IMR-90 (cell line): ENCODE data around the gene CCDC32. TPM values are rescaled to one million over a fixed set of nuclear protein-coding genes. Genes with fewer than 3 reads are reported as not detected.

Experiments used
- ATAC-seq: fragments of 200-7000 bp; cut with Tn5 transposase; 2 replicates; pipeline ENCODE4 v1.9.1; 2020; ENCODE audit warnings: low read depth, mild to moderate bottlenecking, moderate library complexity
- BruUV-seq: library from RNA; stranded (reverse); fragments of 400-500 nt; replicated peaks from 2 replicates; lab custom pipeline; 2021; lab: Mats Ljungman, UMichigan
- CTCF ChIA-PET: fragments of 300-600 bp; formaldehyde crosslinking; extraction: SDS; loops from one replicate; lab custom pipeline; 2021; ENCODE audit warnings: antibody characterized with exemption; lab: Yijun Ruan, JAX
- POLR2A ChIA-PET: fragments of 300-600 bp; sonication (Branson Sonifier 250); formaldehyde crosslinking; loops from one replicate; lab custom pipeline; 2022; ENCODE audit warnings: antibody characterized with exemption; ENCODE audit not compliant: unreplicated experiment; lab: Charles Lee
- DNase-seq: peaks from one replicate; pipeline ENCODE4 v3.0.0; 2013
- H2AFZ ChIP-seq: replicated peaks from 2 replicates; pipeline ENCODE3; 2013; ENCODE audit warnings: low read length, mild to moderate bottlenecking; ENCODE audit not compliant: poor library complexity
- H2AK5ac ChIP-seq: 2 replicates; pipeline ENCODE4 v1.6.1; 2013; ENCODE audit warnings: low read depth, low read length, inconsistent platforms
- H2AK9ac ChIP-seq: replicated peaks from 2 replicates; pipeline ENCODE3; 2013; ENCODE audit warnings: mild to moderate bottlenecking, low read depth, low read length, moderate library complexity; ENCODE audit not compliant: poor library complexity
- H2BK120ac ChIP-seq: 2 replicates; pipeline ENCODE4 v1.6.1; 2013; ENCODE audit warnings: low read depth, low read length, inconsistent platforms
- H2BK15ac ChIP-seq: 3 replicates; pipeline ENCODE4 v1.6.1; 2013; ENCODE audit warnings: low read depth, low read length, inconsistent platforms
- H2BK20ac ChIP-seq: 2 replicates; pipeline ENCODE4 v1.6.1; 2013; ENCODE audit warnings: low read depth, mild to moderate bottlenecking, inconsistent platforms, low read length, moderate library complexity
- H2BK5ac ChIP-seq: 2 replicates; pipeline ENCODE4 v1.6.1; 2013; ENCODE audit warnings: mild to moderate bottlenecking, low read depth, low read length, inconsistent platforms; ENCODE audit not compliant: poor library complexity, severe bottlenecking
- H3K14ac ChIP-seq: replicated peaks from 2 replicates; pipeline ENCODE4 v1.6.1; 2013; ENCODE audit warnings: low read depth, low read length, inconsistent platforms
- H3K18ac ChIP-seq: 2 replicates; pipeline ENCODE4 v1.6.1; 2013; ENCODE audit warnings: low read depth, low read length, control low read depth
- H3K23ac ChIP-seq: 2 replicates; pipeline ENCODE4 v1.6.1; 2013; ENCODE audit warnings: low read depth, low read length, inconsistent platforms
- H3K27ac ChIP-seq: 2 replicates; pipeline ENCODE4 v1.5.1; 2013; ENCODE audit warnings: mild to moderate bottlenecking, control low read depth, low read length; ENCODE audit not compliant: insufficient read depth
- H3K27me3 ChIP-seq: 2 replicates; pipeline ENCODE4 v1.6.1; 2013; ENCODE audit warnings: low read length; ENCODE audit not compliant: control insufficient read depth, insufficient read depth
- H3K36me3 ChIP-seq: 2 replicates; pipeline ENCODE4 v1.6.1; 2013; ENCODE audit warnings: low read length, mixed read lengths; ENCODE audit not compliant: control insufficient read depth, insufficient read depth
- H3K4ac ChIP-seq: 2 replicates; pipeline ENCODE4 v1.6.1; 2013; ENCODE audit warnings: low read depth, low read length, inconsistent platforms
- H3K4me1 ChIP-seq: 2 replicates; pipeline ENCODE4 v1.6.1; 2013; ENCODE audit warnings: low read length, mixed read lengths; ENCODE audit not compliant: control insufficient read depth, insufficient read depth
- H3K4me2 ChIP-seq: 2 replicates; pipeline ENCODE4 v1.6.1; 2013; ENCODE audit warnings: low read depth, mild to moderate bottlenecking, control low read depth, low read length, moderate library complexity
- H3K4me3 ChIP-seq: 2 replicates; pipeline ENCODE4 v1.5.1; 2013; ENCODE audit warnings: low read depth, mild to moderate bottlenecking, control low read depth, low read length, moderate library complexity; ENCODE audit not compliant: insufficient read depth
- H3K56ac ChIP-seq: 2 replicates; pipeline ENCODE4 v1.6.1; 2013; ENCODE audit warnings: low read length, inconsistent platforms; ENCODE audit not compliant: insufficient read depth; ENCODE audit errors: extremely low read depth
- H3K79me1 ChIP-seq, 2 experiments: 2 replicates each; pipeline ENCODE4 v1.6.1; 2013; ENCODE audit warnings: low read length in 2 of 2, inconsistent platforms in 1 of 2, low read depth in 1 of 2
- H3K9ac ChIP-seq: 2 replicates; pipeline ENCODE4 v1.6.1; 2013; ENCODE audit warnings: low read depth, low read length, control low read depth
- H3K9me1 ChIP-seq: 2 replicates; pipeline ENCODE4 v1.6.1; 2013; ENCODE audit warnings: low read length, inconsistent platforms; ENCODE audit not compliant: insufficient read depth
- H3K9me3 ChIP-seq: 2 replicates; pipeline ENCODE4 v1.6.1; 2013; ENCODE audit warnings: low read length; ENCODE audit not compliant: control insufficient read depth, insufficient read depth
- H4K20me1 ChIP-seq: 2 replicates; pipeline ENCODE4 v1.6.1; 2013; ENCODE audit warnings: low read length, inconsistent platforms; ENCODE audit not compliant: insufficient read depth
- H4K5ac ChIP-seq: 2 replicates; pipeline ENCODE4 v1.6.1; 2013; ENCODE audit warnings: mild to moderate bottlenecking, low read depth, low read length, control low read depth
- H4K8ac ChIP-seq, 2 experiments: 2 replicates each; pipeline ENCODE4 v1.6.1; 2013; ENCODE audit warnings: low read depth in 2 of 2, low read length in 2 of 2, control low read depth in 1 of 2, inconsistent platforms in 1 of 2
- H4K91ac ChIP-seq: 2 replicates; pipeline ENCODE4 v1.6.1; 2013; ENCODE audit warnings: low read depth, low read length, inconsistent platforms; ENCODE audit not compliant: insufficient read depth
- BHLHE40 ChIP-seq: fragments of 150-350 bp; IDR thresholded peaks from 2 replicates; pipeline ENCODE4 v1.6.1; 2016; ENCODE audit warnings: mild to moderate bottlenecking, low read depth, low read length
- CEBPB ChIP-seq: IDR thresholded peaks from 2 replicates; pipeline ENCODE4 v1.6.1; 2012; ENCODE audit warnings: low read depth, low read length, improper control_type of control experiment
- CHD1 ChIP-seq: IDR thresholded peaks from 2 replicates; pipeline ENCODE4 v1.6.1; 2012; ENCODE audit warnings: low read depth, low read length, improper control_type of control experiment
- CTCF ChIP-seq: conservative IDR thresholded peaks from 2 replicates; pipeline ENCODE4 v1.5.1; 2012; ENCODE audit warnings: mild to moderate bottlenecking, low read depth, low read length, improper control_type of control experiment
- ELK1 ChIP-seq: fragments of 150-350 bp; IDR thresholded peaks from 2 replicates; pipeline ENCODE4 v1.6.1; 2016; ENCODE audit warnings: low read depth, mild to moderate bottlenecking, low read length, moderate library complexity, borderline replicate concordance
- FOS ChIP-seq: fragments of 150-350 bp; IDR thresholded peaks from 2 replicates; pipeline ENCODE4 v1.6.1; 2016; ENCODE audit warnings: low read depth, low read length
- MAFK ChIP-seq: IDR thresholded peaks from 2 replicates; pipeline ENCODE4 v1.6.1; 2012; ENCODE audit warnings: low read depth, low read length, improper control_type of control experiment
- MAZ ChIP-seq: IDR thresholded peaks from 2 replicates; pipeline ENCODE4 v1.6.1; 2012; ENCODE audit warnings: low read depth, mild to moderate bottlenecking, low read length, improper control_type of control experiment, moderate library complexity, borderline replicate concordance
- MXI1 ChIP-seq: IDR thresholded peaks from 2 replicates; pipeline ENCODE4 v1.6.1; 2012; ENCODE audit warnings: low read depth, mild to moderate bottlenecking, low read length, moderate library complexity, borderline replicate concordance
- NFE2L2 ChIP-seq: fragments of 150-350 bp; IDR thresholded peaks from 2 replicates; pipeline ENCODE4 v1.6.1; 2016; ENCODE audit warnings: low read depth, mild to moderate bottlenecking, low read length
- POLR2A ChIP-seq: IDR thresholded peaks from 2 replicates; pipeline ENCODE4 v1.6.1; 2012; ENCODE audit warnings: mild to moderate bottlenecking, low read depth, low read length
- RAD21 ChIP-seq: IDR thresholded peaks from 2 replicates; pipeline ENCODE4 v1.6.1; 2012; ENCODE audit warnings: low read length, improper control_type of control experiment
- RCOR1 ChIP-seq: IDR thresholded peaks from 2 replicates; pipeline ENCODE4 v1.6.1; 2012; ENCODE audit warnings: mild to moderate bottlenecking, low read length, improper control_type of control experiment; ENCODE audit not compliant: insufficient replicate concordance
- RFX5 ChIP-seq: IDR thresholded peaks from 2 replicates; pipeline ENCODE4 v1.8.0; 2012; ENCODE audit warnings: low read depth, mild to moderate bottlenecking, low read length, moderate library complexity
- SMC3 ChIP-seq: fragments of 150-350 bp; IDR thresholded peaks from 2 replicates; pipeline ENCODE4 v1.6.1; 2016; ENCODE audit warnings: low read depth, mild to moderate bottlenecking, antibody characterized with exemption, low read length, moderate library complexity
- WGBS, 2 experiments: methylation state at CpG; one replicate each; pipeline versions ENCODE4 v1.1.5 to v1.1.7; 2013; ENCODE audit warnings: missing lambda C conversion rate in 2 of 2; ENCODE audit not compliant: insufficient read length in 1 of 2; ENCODE audit errors: extremely low coverage in 2 of 2; 5-methylcytosine and 5-hydroxymethylcytosine counted together
- dilution Hi-C: fragments of 300-500 bp; cut with HindIII; formaldehyde crosslinking; loops from one replicate; pipeline ENCODE4 v1.14.3; 2018; ENCODE audit warnings: low sequenced_read_pairs; ENCODE audit not compliant: unreplicated experiment
- in situ Hi-C: fragments of 300-500 bp; cut with MboI; formaldehyde crosslinking; loops from 3 replicates; pipeline ENCODE4 v1.14.3; 2019; ENCODE audit warnings: low sequenced_read_pairs, inconsistent platforms, mixed read lengths
- intact Hi-C: fragments of 100-400 bp; cut with micrococcal nuclease; formaldehyde crosslinking; loops from 2 replicates; pipeline ENCODE4 v1.10.0; 2022
- polyA plus RNA-seq, 3 experiments: library from polyadenylated mRNA; depleted of rRNA; stranded (reverse); fragments of >200 nt; gene quantifications; 2 replicates each; pipeline ENCODE4 v1.2.3, GENCODE V29; 2012; ENCODE audit warnings: low replicate concordance in 1 of 3
- total RNA-seq: library from RNA; depleted of rRNA; stranded (reverse); fragments of >200 nt; gene quantifications from 2 replicates; pipeline ENCODE4 v1.2.3, GENCODE V29; 2012

Gene CCDC32
- total and polyA plus RNA-seq, 2 of the 4 experiments (the other 2 are of a cell fraction): 14.8 to 15.1 TPM

GRCh38 chr15:40549894-40550293, 14.9 kb downstream of the CCDC32 start:
- H4K5ac ChIP-seq: no peak overlapping the region
- no peak overlapping the region for H2BK5ac ChIP-seq
- no peaks in the 10 kb centered on the region for H3K79me1 ChIP-seq
- no peak overlapping the region for H2AK5ac ChIP-seq
- intact Hi-C loops: no loop called here
- H3K4me3 ChIP-seq: no peak overlapping the region
- H3K9me1 ChIP-seq: peaks cover 2% of the 10 kb centered on the region; the same call in 1 of the 2 replicates
- H3K27me3 ChIP-seq: no peaks in the 10 kb centered on the region
- no peaks in the 10 kb centered on the region for H3K9me3 ChIP-seq
- no peak overlapping the region for H2BK15ac ChIP-seq
- no peak overlapping the region for H2BK20ac ChIP-seq
- dilution Hi-C loops: no loop called here
- H3K18ac ChIP-seq: no peak overlapping the region
- no peak overlapping the region for H3K56ac ChIP-seq
- no TSS peak for BruUV-seq
- no peaks in the 10 kb centered on the region for H4K20me1 ChIP-seq
- H3K4me1 ChIP-seq: no peaks in the 10 kb centered on the region
- H3K36me3 ChIP-seq: peaks cover 16% of the 10 kb centered on the region
- H3K14ac ChIP-seq: no peak overlapping the region
- H3K27ac ChIP-seq: no peak overlapping the region
- no peak overlapping the region for H4K8ac ChIP-seq
- no peak for ATAC-seq
- in situ Hi-C loops: no loop called here
- no peak for DNase-seq
- no peak overlapping the region for H4K91ac ChIP-seq
- H3K23ac ChIP-seq: no peak overlapping the region
- H3K4me2 ChIP-seq: no peak overlapping the region
- H3K4ac ChIP-seq: no peak overlapping the region
- no peak overlapping the region for H2BK120ac ChIP-seq
- no peak overlapping the region for H2AK9ac ChIP-seq
- no peak overlapping the region for H3K9ac ChIP-seq
- ChIA-PET POLR2A (no interaction called here), CTCF (no interaction called here)
- no CpG with 5 or more reads among the region's 9 CpGs for WGBS, 2 experiments
- H2AFZ ChIP-seq: no peak overlapping the region
- TF ChIP-seq RFX5 (no peak), CHD1 (no peak), NFE2L2 (no peak), RAD21 (no peak), CTCF (no peak), CEBPB (no peak), FOS (no peak), SMC3 (no peak), BHLHE40 (no peak), MXI1 (no peak), RCOR1 (no peak), ELK1 (no peak), MAZ (no peak), MAFK (no peak), POLR2A (no peak)
